ENCODE results near the gene ABCC11. TPM values are rescaled to one million over a fixed set of nuclear protein-coding genes. Genes with fewer than 3 reads are reported as not detected.

ABCC11 gene
- total RNA-seq, 2 donors from 2014 or later, result not detected

- Mint-ChIP-seq H3K4me3 (no peak overlapping the region), H3K36me3 (peaks cover 8% of the 10 kb centered on the region), H3K4me1 (ENCODE audit: low read depth in 2 of 2) (peaks cover 0 to 13% of the 10 kb centered on the region in 2 donors), H3K9me3 (peaks cover 6% of the 10 kb centered on the region), H3K27ac (no peak overlapping the region), H3K27me3 (no peaks in the 10 kb centered on the region)
- DNase-seq (ENCODE audit: low spot score), result no peak
- no peak for ATAC-seq
Measured at GRCh38 chr16:48235556-48236136, 11.7 kb downstream of the ABCC11 start.

- Mint-ChIP-seq H3K36me3 (peaks cover 6% of the 10 kb centered on the region), H3K27ac (no peak overlapping the region)
Measured at GRCh38 chr16:48235058-48235555, 12.2 kb downstream of the ABCC11 start.

GRCh38 chr16:48234630-48235029 lies 12.7 kb downstream of the ABCC11 start:
- Mint-ChIP-seq H3K4me3 (no peak overlapping the region), H3K36me3 (peaks cover under 1% of the 10 kb centered on the region), H3K27ac (no peak overlapping the region), H3K27me3 (peaks cover 6 to 8% of the 10 kb centered on the region in 2 donors), H3K4me1 (ENCODE audit: low read depth in 2 of 2) (peaks cover 0 to 13% of the 10 kb centered on the region in 2 donors), H3K9me3 (no peaks in the 10 kb centered on the region)
- ATAC-seq (no peak), DNase-seq (ENCODE audit: low spot score) (no peak)

More at GRCh38 chr16:48235058-48235555, 12.2 kb downstream of the ABCC11 start:
- peaks cover 2 to 3% of the 10 kb centered on the region in 2 donors for H3K27me3 Mint-ChIP-seq
- H3K4me3 Mint-ChIP-seq, result no peak overlapping the region
- ATAC-seq (no peak), DNase-seq (ENCODE audit: low spot score) (no peak)
- H3K4me1 Mint-ChIP-seq (ENCODE audit: low read depth in 2 of 2), result peaks cover 0 to 13% of the 10 kb centered on the region in 2 donors
- peaks cover 5% of the 10 kb centered on the region for H3K9me3 Mint-ChIP-seq

GRCh38 chr16:48232493-48233040 lies 14.8 kb downstream of the ABCC11 start:
- no peaks in the 10 kb centered on the region for H3K36me3 Mint-ChIP-seq
- H3K9me3 Mint-ChIP-seq, result no peaks in the 10 kb centered on the region
- no peak overlapping the region for H3K4me3 Mint-ChIP-seq
- peaks cover 7 to 9% of the 10 kb centered on the region in 2 donors for H3K27me3 Mint-ChIP-seq
- DNase-seq (ENCODE audit: low spot score) (no peak), ATAC-seq (peak in 1 of 2 donors; percentile 36)
- peak overlapping the region in 1 of 2 donors; percentile 20 for H3K27ac Mint-ChIP-seq
- peaks cover 0 to 13% of the 10 kb centered on the region in 2 donors for H3K4me1 Mint-ChIP-seq (ENCODE audit: low read depth in 2 of 2)

- peak overlapping the region in 1 of 2 donors; percentile 48 for H3K27ac Mint-ChIP-seq
- H3K36me3 Mint-ChIP-seq, result no peaks in the 10 kb centered on the region
- H3K4me1 Mint-ChIP-seq (ENCODE audit: low read depth in 2 of 2), result peaks cover 0 to 13% of the 10 kb centered on the region in 2 donors
- H3K9me3 Mint-ChIP-seq, result no peaks in the 10 kb centered on the region
- peaks cover 7 to 9% of the 10 kb centered on the region in 2 donors for H3K27me3 Mint-ChIP-seq
- no peak for DNase-seq (ENCODE audit: low spot score)
- ATAC-seq, result peak in 1 of 2 donors; percentile 70
- no peak overlapping the region for H3K4me3 Mint-ChIP-seq
Measured at GRCh38 chr16:48231727-48232492, 15.4 kb downstream of the ABCC11 start.

GRCh38 chr16:48225456-48225855 lies 21.9 kb downstream of the ABCC11 start:
- DNase-seq (ENCODE audit: low spot score) (no peak), ATAC-seq (no peak)
- Mint-ChIP-seq H3K36me3 (no peaks in the 10 kb centered on the region), H3K4me3 (no peak overlapping the region), H3K9me3 (no peaks in the 10 kb centered on the region), H3K27ac (no peak overlapping the region), H3K4me1 (ENCODE audit: low read depth in 2 of 2) (no peaks in the 10 kb centered on the region), H3K27me3 (peaks cover 12 to 14% of the 10 kb centered on the region in 2 donors)

GRCh38 chr16:48223490-48223889 lies 23.8 kb downstream of the ABCC11 start:
- Mint-ChIP-seq H3K4me3 (no peak overlapping the region), H3K27ac (no peak overlapping the region), H3K36me3 (no peaks in the 10 kb centered on the region), H3K9me3 (no peaks in the 10 kb centered on the region), H3K4me1 (ENCODE audit: low read depth in 2 of 2) (no peaks in the 10 kb centered on the region), H3K27me3 (peaks cover 5 to 6% of the 10 kb centered on the region in 2 donors)
- DNase-seq (ENCODE audit: low spot score) (no peak), ATAC-seq (no peak)

GRCh38 chr16:48220891-48221290 lies 26.4 kb downstream of the ABCC11 start:
- Mint-ChIP-seq H3K4me3 (no peak overlapping the region), H3K4me1 (ENCODE audit: low read depth in 2 of 2) (no peaks in the 10 kb centered on the region), H3K9me3 (no peaks in the 10 kb centered on the region), H3K27me3 (peaks cover 6 to 10% of the 10 kb centered on the region in 2 donors), H3K36me3 (no peaks in the 10 kb centered on the region), H3K27ac (no peak overlapping the region)
- ATAC-seq, result no peak
- DNase-seq (ENCODE audit: low spot score), result no peak

- no peak overlapping the region for H3K4me3 Mint-ChIP-seq
- no peaks in the 10 kb centered on the region for H3K36me3 Mint-ChIP-seq
- H3K4me1 Mint-ChIP-seq (ENCODE audit: low read depth in 2 of 2), result no peaks in the 10 kb centered on the region
- no peaks in the 10 kb centered on the region for H3K9me3 Mint-ChIP-seq
- no peak overlapping the region for H3K27ac Mint-ChIP-seq
- ATAC-seq, result no peak
- DNase-seq (ENCODE audit: low spot score), result no peak
- H3K27me3 Mint-ChIP-seq, result peaks cover 3 to 4% of the 10 kb centered on the region in 2 donors
Measured at GRCh38 chr16:48218473-48218872, 28.9 kb downstream of the ABCC11 start.

GRCh38 chr16:48217708-48218107 lies 29.6 kb downstream of the ABCC11 start:
- Mint-ChIP-seq H3K36me3 (no peaks in the 10 kb centered on the region), H3K27ac (no peak overlapping the region), H3K4me1 (ENCODE audit: low read depth in 2 of 2) (no peaks in the 10 kb centered on the region), H3K9me3 (no peaks in the 10 kb centered on the region), H3K4me3 (no peak overlapping the region), H3K27me3 (peaks cover 4 to 6% of the 10 kb centered on the region in 2 donors)
- DNase-seq (ENCODE audit: low spot score) (no peak), ATAC-seq (no peak)

- Mint-ChIP-seq H3K4me3 (no peak overlapping the region), H3K4me1 (ENCODE audit: low read depth in 2 of 2) (no peaks in the 10 kb centered on the region), H3K27me3 (peaks cover 2 to 4% of the 10 kb centered on the region in 2 donors), H3K27ac (no peak overlapping the region), H3K36me3 (no peaks in the 10 kb centered on the region), H3K9me3 (no peaks in the 10 kb centered on the region)
- ATAC-seq, result no peak
- DNase-seq (ENCODE audit: low spot score), result no peak
Measured at GRCh38 chr16:48215738-48216137, 31.6 kb downstream of the ABCC11 start.

GRCh38 chr16:48212033-48212432 lies 35.3 kb downstream of the ABCC11 start:
- no peaks in the 10 kb centered on the region for H3K4me1 Mint-ChIP-seq (ENCODE audit: low read depth in 2 of 2)
- H3K4me3 Mint-ChIP-seq, result no peak overlapping the region
- H3K9me3 Mint-ChIP-seq, result no peaks in the 10 kb centered on the region
- ATAC-seq (no peak), DNase-seq (ENCODE audit: low spot score) (no peak)
- peaks cover 14 to 21% of the 10 kb centered on the region in 2 donors for H3K27me3 Mint-ChIP-seq
- no peak overlapping the region for H3K27ac Mint-ChIP-seq
- no peaks in the 10 kb centered on the region for H3K36me3 Mint-ChIP-seq

- H3K27ac Mint-ChIP-seq, result no peak overlapping the region
- H3K36me3 Mint-ChIP-seq, result no peaks in the 10 kb centered on the region
- H3K27me3 Mint-ChIP-seq, result peaks cover 18 to 23% of the 10 kb centered on the region in 2 donors
- no peak overlapping the region for H3K4me3 Mint-ChIP-seq
- DNase-seq (ENCODE audit: low spot score), result no peak
- H3K4me1 Mint-ChIP-seq (ENCODE audit: low read depth in 2 of 2), result no peaks in the 10 kb centered on the region
- no peak for ATAC-seq
- H3K9me3 Mint-ChIP-seq, result no peaks in the 10 kb centered on the region
Measured at GRCh38 chr16:48210747-48211146, 36.6 kb downstream of the ABCC11 start.
